Putamen (tissue), 1 donor: ENCODE results near the gene TM4SF1.

Source experiments
- DNase-seq: peaks from one replicate; pipeline ENCODE4 v3.0.0-alpha.2; 2016; ENCODE audit warnings: low spot score

The TM4SF1 gene

GRCh38 chr3:149377408-149378364, at the start of gene TM4SF1:
TM4SF1 (minus strand) TSS chr3:149377649; CDS start chr3:149377547, 102 bp downstream.
- DNase-seq, result no peak

GRCh38 chr3:149426325-149426724, 48.9 kb upstream of the TM4SF1 start:
- no peak for DNase-seq

- no peak for DNase-seq
Observed at GRCh38 chr3:149424918-149425317, 47.5 kb upstream of the TM4SF1 start.

- no peak for DNase-seq
Observed at GRCh38 chr3:149421764-149422163, 44.3 kb upstream of the TM4SF1 start.

- DNase-seq, result no peak
Observed at GRCh38 chr3:149419816-149420215, 42.4 kb upstream of the TM4SF1 start.

- no peak for DNase-seq
Observed at GRCh38 chr3:149417727-149418126, 40.3 kb upstream of the TM4SF1 start.

- DNase-seq, result no peak
Observed at GRCh38 chr3:149417174-149417573, 39.7 kb upstream of the TM4SF1 start.

GRCh38 chr3:149415484-149415883, 38.0 kb upstream of the TM4SF1 start:
- DNase-seq, result no peak

GRCh38 chr3:149414557-149415231, 37.2 kb upstream of the TM4SF1 start:
- DNase-seq, result no peak

- DNase-seq, result no peak
Observed at GRCh38 chr3:149411583-149411982, 34.1 kb upstream of the TM4SF1 start.

GRCh38 chr3:149409351-149409750, 31.9 kb upstream of the TM4SF1 start:
- DNase-seq, result no peak

- DNase-seq, result no peak
Observed at GRCh38 chr3:149407898-149408297, 30.4 kb upstream of the TM4SF1 start.

- no peak for DNase-seq
Observed at GRCh38 chr3:149406244-149406752, 28.8 kb upstream of the TM4SF1 start.

GRCh38 chr3:149403443-149403842, 26.0 kb upstream of the TM4SF1 start:
- no peak for DNase-seq

- no peak for DNase-seq
Observed at GRCh38 chr3:149402481-149402880, 25.0 kb upstream of the TM4SF1 start.

- no peak for DNase-seq
Observed at GRCh38 chr3:149401926-149402310, 24.5 kb upstream of the TM4SF1 start.

- DNase-seq, result no peak
Observed at GRCh38 chr3:149401212-149401925, 23.9 kb upstream of the TM4SF1 start.

- no peak for DNase-seq
Observed at GRCh38 chr3:149400645-149401044, 23.2 kb upstream of the TM4SF1 start.

GRCh38 chr3:149398296-149398695, 20.8 kb upstream of the TM4SF1 start:
- no peak for DNase-seq

GRCh38 chr3:149397528-149397927, 20.1 kb upstream of the TM4SF1 start:
- no peak for DNase-seq

- no peak for DNase-seq
Observed at GRCh38 chr3:149396476-149396875, 19.0 kb upstream of the TM4SF1 start.
